K562 (cell line): ENCODE results near the gene ATP5F1D. TPM values are rescaled to one million over a fixed set of nuclear protein-coding genes. Genes with fewer than 3 reads are reported as not detected.

Experiments
- ADNP ChIP-seq: fragments of 200-800 bp; sonication (Bioruptor generic); IDR thresholded peaks from 2 replicates; pipeline ENCODE4 v1.6.1; 2016; ENCODE audit warnings: missing genetic modification characterization, missing compliant biosample characterization
- E4F1 ChIP-seq: fragments of 250-450 bp; sonication (Bioruptor Pico); IDR thresholded peaks from 2 replicates; pipeline ENCODE4 v1.5.0; 2021; ENCODE audit warnings: mild to moderate bottlenecking, borderline replicate concordance
- FOXP4 ChIP-seq: sonication (generic); formaldehyde crosslinking; IDR thresholded peaks from 2 replicates; pipeline ENCODE4 v1.8.0; 2022; ENCODE audit warnings: mild to moderate bottlenecking, missing genetic modification reagents, borderline replicate concordance
- GABPB1 ChIP-seq: sonication (generic); formaldehyde crosslinking; IDR thresholded peaks from 2 replicates; pipeline ENCODE4 v1.8.0; 2022; ENCODE audit warnings: mild to moderate bottlenecking, missing genetic modification reagents
- HNRNPLL ChIP-seq: fragments of 200-400 bp; formaldehyde crosslinking; IDR thresholded peaks from 2 replicates; pipeline ENCODE4 v1.6.1; 2017; ENCODE audit warnings: low read length, low read depth, mild to moderate bottlenecking; ENCODE audit not compliant: poor library complexity, severe bottlenecking
- KLF1 ChIP-seq: fragments of 450-650 bp; IDR thresholded peaks from 2 replicates; pipeline ENCODE4 v1.6.1; 2016; ENCODE audit warnings: missing genetic modification characterization, missing compliant biosample characterization
- KLF6 ChIP-seq: fragments of 250-450 bp; sonication (Bioruptor Pico); IDR thresholded peaks from 2 replicates; pipeline ENCODE4 v1.4.0; 2020; ENCODE audit warnings: mild to moderate bottlenecking, moderate library complexity, borderline replicate concordance
- MAFG ChIP-seq: fragments of 450-650 bp; conservative IDR thresholded peaks from 2 replicates; pipeline ENCODE4 v1.6.1; 2016; ENCODE audit warnings: missing genetic modification characterization, missing compliant biosample characterization
- MAZ ChIP-seq, 2 experiments: fragments of 450-650 bp in 1 of 2; sonication (generic) in 1 of 2; formaldehyde crosslinking; IDR thresholded peaks in 1 of 2; conservative IDR thresholded peaks in 1 of 2; 2 replicates each; pipeline versions ENCODE4 v1.4.0 to v1.5.0; 2020; ENCODE audit warnings: mild to moderate bottlenecking in 1 of 2, missing genetic modification reagents in 1 of 2
- MCM5 ChIP-seq: fragments of 450-650 bp; IDR thresholded peaks from 2 replicates; pipeline ENCODE4 v1.6.1; 2016; ENCODE audit warnings: low read depth
- NBN ChIP-seq: fragments of 450-650 bp; IDR thresholded peaks from 2 replicates; pipeline ENCODE4 v1.6.1; 2016; ENCODE audit warnings: low read depth, mild to moderate bottlenecking
- RBM15 ChIP-seq: fragments of 200-400 bp; formaldehyde crosslinking; IDR thresholded peaks from 2 replicates; pipeline ENCODE4 v1.6.1; 2018; ENCODE audit warnings: mild to moderate bottlenecking, low read length, moderate library complexity; ENCODE audit not compliant: insufficient read depth
- RFX5 ChIP-seq: IDR thresholded peaks from 2 replicates; pipeline ENCODE4 v1.6.1; 2011; ENCODE audit warnings: low read depth, mild to moderate bottlenecking, improper control_type of control experiment, low read length
- SP1 ChIP-seq: sonication (generic); formaldehyde crosslinking; IDR thresholded peaks from 2 replicates; pipeline ENCODE4 v1.8.1; 2022; ENCODE audit warnings: mild to moderate bottlenecking, missing genetic modification reagents
- SRSF1 ChIP-seq: fragments of 200-400 bp; formaldehyde crosslinking; IDR thresholded peaks from 2 replicates; pipeline ENCODE4 v1.6.1; 2017; ENCODE audit warnings: mild to moderate bottlenecking, low read depth, low read length, moderate library complexity
- TFAP4 ChIP-seq: sonication (generic); formaldehyde crosslinking; IDR thresholded peaks from 2 replicates; pipeline ENCODE4 v1.8.0; 2022; ENCODE audit warnings: missing genetic modification reagents, mild to moderate bottlenecking, moderate library complexity, borderline replicate concordance
- YY1 ChIP-seq, 3 experiments: IDR thresholded peaks; 2 replicates each; pipeline ENCODE4 v1.6.1; 2011; ENCODE audit warnings: low read length in 2 of 3, mild to moderate bottlenecking in 2 of 3, moderate library complexity in 2 of 3, borderline replicate concordance in 1 of 3, control low read depth in 1 of 3, low read depth in 1 of 3; ENCODE audit not compliant: insufficient read depth in 3 of 3, insufficient replicate concordance in 2 of 3, control insufficient read depth in 1 of 3, insufficient read length in 1 of 3; ENCODE audit errors: extremely low read depth in 1 of 3
- ZNF212 ChIP-seq: fragments of 450-650 bp; formaldehyde crosslinking; IDR thresholded peaks from 2 replicates; pipeline ENCODE4 v1.4.0; 2020; ENCODE audit warnings: mild to moderate bottlenecking
- ZNF639 ChIP-seq, 2 experiments: fragments of 200-800 bp in 1 of 2; sonication (Bioruptor generic) in 1 of 2; sonication (generic) in 1 of 2; formaldehyde crosslinking in 1 of 2; IDR thresholded peaks in 1 of 2; conservative IDR thresholded peaks in 1 of 2; 2 replicates each; pipeline versions ENCODE4 v1.5.0 to v1.6.1; 2016 to 2020; ENCODE audit warnings: missing compliant biosample characterization in 1 of 2, missing genetic modification characterization in 1 of 2, missing genetic modification reagents in 1 of 2
- polyA plus RNA-seq, 8 experiments: library from polyadenylated mRNA; depleted of rRNA in 4 of 8; stranded (reverse) in 5 of 8; unstranded in 3 of 8; fragments of >200 nt; fragmentation: Nextera tagmentation in 2 of 8; fragmentation: Illumina TruSeq in 1 of 8; extraction: Ambion mirVana in 2 of 8; extraction: Trizol in 1 of 8; gene quantifications; 2 replicates each; pipeline versions ENCODE4 v1.2.1 to v1.2.3, GENCODE V29; 2011 to 2014; ENCODE audit warnings: inconsistent platforms in 1 of 8, missing spikeins in 1 of 8
- total RNA-seq, 7 experiments: library from RNA; depleted of rRNA in 6 of 7; stranded (reverse); fragments of >200 nt in 6 of 7; fragmentation: Illumina TruSeq in 2 of 7; extraction: Trizol in 2 of 7; gene quantifications; 2 replicates each; pipeline versions ENCODE4 v1.2.1 to v1.2.3, GENCODE V29; 2011 to 2021; ENCODE audit warnings: low replicate concordance in 1 of 7

ATP5F1D gene
- total and polyA plus RNA-seq, 9 of the 15 experiments (the other 6 are each of a cell fraction or from before 2014, with no cell fraction given): 3.9 to 409 (median 36.8) TPM

- peak; percentile 46; the same call in 1 of the 2 replicates for TF ChIP-seq SP1 (CRISPR knock-in tag)
- TF ChIP-seq ZNF212: no peak
- no peak for TF ChIP-seq NBN
- TF ChIP-seq KLF1: no peak
- TF ChIP-seq SRSF1: no peak
- TF ChIP-seq MAFG: no peak
- TF ChIP-seq ADNP: no peak
- no peak for TF ChIP-seq KLF6 (CRISPR knock-in tag)
- TF ChIP-seq RBM15: no peak
- TF ChIP-seq RFX5: no peak
- TF ChIP-seq TFAP4 (CRISPR knock-in tag): no peak
- TF ChIP-seq MCM5: no peak
- TF ChIP-seq FOXP4: peak; percentile 32; the same call in 1 of the 2 replicates
- TF ChIP-seq E4F1 (CRISPR knock-in tag): no peak
- TF ChIP-seq ZNF639 (CRISPR knock-in tag; conservative IDR thresholded peaks at IDR 0.05 in 1 of 2, IDR thresholded peaks at IDR 0.05 in 1 of 2): peak in 1 of 2 experiments; percentile 92; a peak in 2 of 4 replicates
- no peak for TF ChIP-seq HNRNPLL
- peak in 2 of 3 experiments; percentile 71 to 82 for TF ChIP-seq YY1 (IDR thresholded peaks at IDR 0.05; ENCODE audit: borderline replicate concordance in 1 of 3, control insufficient read depth in 1 of 3, extremely low read depth in 1 of 3, insufficient read depth in 3 of 3, insufficient read length in 1 of 3, insufficient replicate concordance in 2 of 3, low read depth in 1 of 3, low read length in 2 of 3)
- TF ChIP-seq MAZ (CRISPR knock-in tag; conservative IDR thresholded peaks at IDR 0.05 in 1 of 2, IDR thresholded peaks at IDR 0.05 in 1 of 2): peak; percentile 42 to 63
- peak; percentile 51; the same call in 1 of the 2 replicates for TF ChIP-seq GABPB1 (CRISPR knock-in tag)
These were observed 7.9 kb downstream of the ATP5F1D start (continued) for GRCh38 chr19:1249298-1249989.
